K562 (cell line): ENCODE data around the gene NRSN2. TPM values are rescaled to one million over a fixed set of nuclear protein-coding genes. Genes with fewer than 3 reads are reported as not detected.

Experiments used
- BCOR ChIP-seq: fragments of 450-650 bp; IDR thresholded peaks from 2 replicates; pipeline ENCODE4 v1.6.1; 2016
- CBFA2T2 ChIP-seq: fragments of 450-650 bp; conservative IDR thresholded peaks from 2 replicates; pipeline ENCODE4 v1.6.1; 2017; ENCODE audit warnings: mild to moderate bottlenecking
- CREBBP ChIP-seq: IDR thresholded peaks from one replicate; pipeline ENCODE4 v1.6.1; 2012; ENCODE audit warnings: low read depth, mild to moderate bottlenecking, control low read depth, inconsistent platforms, low read length
- DPF2 ChIP-seq: fragments of 450-650 bp; IDR thresholded peaks from 2 replicates; pipeline ENCODE4 v1.6.1; 2016
- JUN ChIP-seq, 2 experiments: sonication (generic) in 1 of 2; formaldehyde crosslinking in 1 of 2; IDR thresholded peaks; 2 replicates each; pipeline versions ENCODE4 v1.6.1 to v1.8.0; 2012 to 2022; ENCODE audit warnings: borderline replicate concordance in 2 of 2, mild to moderate bottlenecking in 2 of 2, improper control_type of control experiment in 1 of 2, low read depth in 1 of 2, low read length in 1 of 2, missing genetic modification reagents in 1 of 2
- MED1 ChIP-seq: sonication (generic); formaldehyde crosslinking; IDR thresholded peaks from 2 replicates; pipeline ENCODE4 v1.8.1; 2023; ENCODE audit warnings: missing genetic modification reagents, borderline replicate concordance
- NFE2L1 ChIP-seq: fragments of 450-650 bp; IDR thresholded peaks from 2 replicates; pipeline ENCODE4 v1.6.1; 2016; ENCODE audit warnings: missing genetic modification characterization, low read depth, mild to moderate bottlenecking, missing compliant biosample characterization, moderate library complexity, borderline replicate concordance
- NFXL1 ChIP-seq: fragments of 450-650 bp; formaldehyde crosslinking; IDR thresholded peaks from 2 replicates; pipeline ENCODE4 v1.4.0; 2021; ENCODE audit warnings: mild to moderate bottlenecking
- OTX1 ChIP-seq: fragments of 450-650 bp; formaldehyde crosslinking; IDR thresholded peaks from 2 replicates; pipeline ENCODE4 v1.4.0; 2022; ENCODE audit warnings: mild to moderate bottlenecking
- PHF20 ChIP-seq: fragments of 450-650 bp; IDR thresholded peaks from 2 replicates; pipeline ENCODE4 v1.6.1; 2018; ENCODE audit not compliant: partially characterized antibody
- POLR2B ChIP-seq: fragments of 450-650 bp; IDR thresholded peaks from 2 replicates; pipeline ENCODE4 v1.6.1; 2018; ENCODE audit warnings: low read depth; ENCODE audit not compliant: partially characterized antibody
- RBFOX2 ChIP-seq: fragments of 200-400 bp; formaldehyde crosslinking; IDR thresholded peaks from 2 replicates; pipeline ENCODE4 v1.6.1; 2017; ENCODE audit warnings: low read depth, mild to moderate bottlenecking, low read length, moderate library complexity
- SMAD1 ChIP-seq: fragments of 150-350 bp; IDR thresholded peaks from 2 replicates; pipeline ENCODE4 v1.6.1; 2014; ENCODE audit warnings: low read length, low read depth; ENCODE audit not compliant: partially characterized antibody
- SMARCA4 ChIP-seq: fragments of 450-650 bp; IDR thresholded peaks from 2 replicates; pipeline ENCODE4 v1.6.1; 2016
- STAG1 ChIP-seq: sonication (generic); formaldehyde crosslinking; IDR thresholded peaks from 2 replicates; pipeline ENCODE4 v1.5.0; 2020; ENCODE audit warnings: missing genetic modification reagents, borderline replicate concordance
- TGIF2 ChIP-seq: sonication (generic); formaldehyde crosslinking; IDR thresholded peaks from 2 replicates; pipeline ENCODE4 v1.8.1; 2022; ENCODE audit warnings: mild to moderate bottlenecking, missing genetic modification reagents, moderate library complexity
- TSC22D4 ChIP-seq: fragments of 450-650 bp; IDR thresholded peaks from 2 replicates; pipeline ENCODE4 v1.6.1; 2016; ENCODE audit warnings: missing genetic modification characterization, missing biosample characterization, control low read depth
- ZC3H8 ChIP-seq: fragments of 450-650 bp; IDR thresholded peaks from 2 replicates; pipeline ENCODE4 v1.6.1; 2017
- ZFPM2 ChIP-seq: fragments of 250-450 bp; sonication (Bioruptor Pico); IDR thresholded peaks from 2 replicates; pipeline ENCODE4 v1.5.1; 2022; ENCODE audit warnings: mild to moderate bottlenecking
- ZNF3 ChIP-seq: fragments of 250-450 bp; sonication (Bioruptor Pico); IDR thresholded peaks from 2 replicates; pipeline ENCODE4 v1.5.0; 2021; ENCODE audit warnings: mild to moderate bottlenecking, moderate library complexity
- polyA plus RNA-seq, 8 experiments: library from polyadenylated mRNA; depleted of rRNA in 4 of 8; stranded (reverse) in 5 of 8; unstranded in 3 of 8; fragments of >200 nt; fragmentation: Nextera tagmentation in 2 of 8; fragmentation: Illumina TruSeq in 1 of 8; extraction: Ambion mirVana in 2 of 8; extraction: Trizol in 1 of 8; gene quantifications; 2 replicates each; pipeline versions ENCODE4 v1.2.1 to v1.2.3, GENCODE V29; 2011 to 2014; ENCODE audit warnings: inconsistent platforms in 1 of 8, missing spikeins in 1 of 8
- total RNA-seq, 7 experiments: library from RNA; depleted of rRNA in 6 of 7; stranded (reverse); fragments of >200 nt in 6 of 7; fragmentation: Illumina TruSeq in 2 of 7; extraction: Trizol in 2 of 7; gene quantifications; 2 replicates each; pipeline versions ENCODE4 v1.2.1 to v1.2.3, GENCODE V29; 2011 to 2021; ENCODE audit warnings: low replicate concordance in 1 of 7
- TF ChIP-seq, protein P1 (sequence below): fragments of 450-650 bp; formaldehyde crosslinking; IDR thresholded peaks from 2 replicates; pipeline ENCODE4 v1.4.0; 2022; ENCODE audit warnings: missing genetic modification characterization
- TF ChIP-seq, protein P2 (sequence below): sonication (generic); formaldehyde crosslinking; IDR thresholded peaks from 2 replicates; pipeline ENCODE4 v1.8.1; 2023; ENCODE audit warnings: mild to moderate bottlenecking, missing genetic modification reagents
- TF ChIP-seq, protein P3 (sequence below): fragments of 450-650 bp; formaldehyde crosslinking; conservative IDR thresholded peaks from 2 replicates; pipeline ENCODE4 v1.4.0; 2022; ENCODE audit warnings: mild to moderate bottlenecking, missing genetic modification characterization

Gene NRSN2
- total and polyA plus RNA-seq, 9 of the 15 experiments (the other 6 are each of a cell fraction or from before 2014, with no cell fraction given): 7.5 to 29.7 (median 11.1) TPM

DNA sequence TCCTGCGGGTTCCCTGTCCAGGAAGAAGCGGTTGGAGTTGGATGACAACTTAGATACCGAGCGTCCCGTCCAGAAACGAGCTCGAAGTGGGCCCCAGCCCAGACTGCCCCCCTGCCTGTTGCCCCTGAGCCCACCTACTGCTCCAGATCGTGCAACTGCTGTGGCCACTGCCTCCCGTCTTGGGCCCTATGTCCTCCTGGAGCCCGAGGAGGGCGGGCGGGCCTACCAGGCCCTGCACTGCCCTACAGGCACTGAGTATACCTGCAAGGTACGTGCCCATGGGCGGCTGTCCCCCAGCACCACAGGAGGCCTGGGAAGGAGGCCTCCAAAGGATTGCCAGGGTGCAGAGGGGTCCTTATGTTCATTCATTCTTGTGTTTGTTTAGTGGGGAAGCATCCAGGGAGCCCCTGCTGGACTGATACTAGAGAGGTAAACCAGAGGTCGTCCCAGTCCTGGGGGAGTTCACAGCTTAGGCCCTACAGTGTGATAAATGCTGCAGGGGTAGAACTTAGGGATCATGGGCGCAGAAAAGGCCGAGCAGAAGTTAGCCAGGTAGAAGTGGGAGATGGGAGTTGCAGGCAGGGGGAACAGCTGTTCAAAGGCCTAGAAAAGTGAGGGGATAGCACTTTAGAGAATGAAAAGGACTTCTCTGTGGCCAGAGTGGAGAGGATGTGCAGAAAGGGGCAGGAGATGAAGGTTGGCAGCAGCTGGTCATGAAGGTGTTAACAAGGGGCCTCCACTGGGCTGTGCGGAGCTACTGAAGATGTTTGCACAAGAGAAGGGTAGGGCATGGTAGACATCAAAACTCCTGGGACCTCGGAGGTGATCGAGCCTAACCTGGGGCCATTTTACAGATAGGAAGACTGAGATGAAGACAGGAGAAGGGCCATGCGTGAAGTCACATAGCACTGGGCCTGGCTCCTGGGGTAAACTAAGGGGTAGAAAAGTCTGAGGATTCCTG is 41.4 kb downstream of the NRSN2 start (continued):
- TF ChIP-seq, protein P1, sequence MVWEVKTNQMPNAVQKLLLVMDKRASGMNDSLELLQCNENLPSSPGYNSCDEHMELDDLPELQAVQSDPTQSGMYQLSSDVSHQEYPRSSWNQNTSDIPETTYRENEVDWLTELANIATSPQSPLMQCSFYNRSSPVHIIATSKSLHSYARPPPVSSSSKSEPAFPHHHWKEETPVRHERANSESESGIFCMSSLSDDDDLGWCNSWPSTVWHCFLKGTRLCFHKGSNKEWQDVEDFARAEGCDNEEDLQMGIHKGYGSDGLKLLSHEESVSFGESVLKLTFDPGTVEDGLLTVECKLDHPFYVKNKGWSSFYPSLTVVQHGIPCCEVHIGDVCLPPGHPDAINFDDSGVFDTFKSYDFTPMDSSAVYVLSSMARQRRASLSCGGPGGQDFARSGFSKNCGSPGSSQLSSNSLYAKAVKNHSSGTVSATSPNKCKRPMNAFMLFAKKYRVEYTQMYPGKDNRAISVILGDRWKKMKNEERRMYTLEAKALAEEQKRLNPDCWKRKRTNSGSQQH (CRISPR knock-in tag): peak; percentile 88; the same call in 1 of the 2 replicates
- peak; percentile 86 for TF ChIP-seq RBFOX2
- TF ChIP-seq TGIF2: no peak
- TF ChIP-seq ZNF3 (CRISPR knock-in tag): 0 out of 2 replicates have a peak, but pooled peaks have one; percentile 29
- 0 out of 2 replicates have a peak, but pooled peaks have one; percentile 25 for TF ChIP-seq BCOR
- TF ChIP-seq ZC3H8: no peak
- no peak for TF ChIP-seq MED1 (CRISPR knock-in tag)
- no peak for TF ChIP-seq NFXL1 (CRISPR knock-in tag)
- TF ChIP-seq ZFPM2 (CRISPR knock-in tag): no peak
- no peak for TF ChIP-seq STAG1
- no peak for TF ChIP-seq NFE2L1 (tag)
- TF ChIP-seq, protein P2, sequence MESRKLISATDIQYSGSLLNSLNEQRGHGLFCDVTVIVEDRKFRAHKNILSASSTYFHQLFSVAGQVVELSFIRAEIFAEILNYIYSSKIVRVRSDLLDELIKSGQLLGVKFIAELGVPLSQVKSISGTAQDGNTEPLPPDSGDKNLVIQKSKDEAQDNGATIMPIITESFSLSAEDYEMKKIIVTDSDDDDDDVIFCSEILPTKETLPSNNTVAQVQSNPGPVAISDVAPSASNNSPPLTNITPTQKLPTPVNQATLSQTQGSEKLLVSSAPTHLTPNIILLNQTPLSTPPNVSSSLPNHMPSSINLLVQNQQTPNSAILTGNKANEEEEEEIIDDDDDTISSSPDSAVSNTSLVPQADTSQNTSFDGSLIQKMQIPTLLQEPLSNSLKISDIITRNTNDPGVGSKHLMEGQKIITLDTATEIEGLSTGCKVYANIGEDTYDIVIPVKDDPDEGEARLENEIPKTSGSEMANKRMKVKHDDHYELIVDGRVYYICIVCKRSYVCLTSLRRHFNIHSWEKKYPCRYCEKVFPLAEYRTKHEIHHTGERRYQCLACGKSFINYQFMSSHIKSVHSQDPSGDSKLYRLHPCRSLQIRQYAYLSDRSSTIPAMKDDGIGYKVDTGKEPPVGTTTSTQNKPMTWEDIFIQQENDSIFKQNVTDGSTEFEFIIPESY (CRISPR knock-in tag): no peak
- no peak for TF ChIP-seq SMARCA4
- TF ChIP-seq PHF20: no peak
- no peak for TF ChIP-seq CBFA2T2
- no peak for TF ChIP-seq SMAD1
- TF ChIP-seq CREBBP: no peak
- TF ChIP-seq JUN (IDR thresholded peaks at IDR 0.05; ENCODE audit: borderline replicate concordance, low read depth, low read length): no peak
- no peak for TF ChIP-seq JUN (CRISPR knock-in tag; IDR thresholded peaks at IDR 0.05; ENCODE audit: borderline replicate concordance)
- peak; percentile 53 for TF ChIP-seq POLR2B
- TF ChIP-seq, protein P3, sequence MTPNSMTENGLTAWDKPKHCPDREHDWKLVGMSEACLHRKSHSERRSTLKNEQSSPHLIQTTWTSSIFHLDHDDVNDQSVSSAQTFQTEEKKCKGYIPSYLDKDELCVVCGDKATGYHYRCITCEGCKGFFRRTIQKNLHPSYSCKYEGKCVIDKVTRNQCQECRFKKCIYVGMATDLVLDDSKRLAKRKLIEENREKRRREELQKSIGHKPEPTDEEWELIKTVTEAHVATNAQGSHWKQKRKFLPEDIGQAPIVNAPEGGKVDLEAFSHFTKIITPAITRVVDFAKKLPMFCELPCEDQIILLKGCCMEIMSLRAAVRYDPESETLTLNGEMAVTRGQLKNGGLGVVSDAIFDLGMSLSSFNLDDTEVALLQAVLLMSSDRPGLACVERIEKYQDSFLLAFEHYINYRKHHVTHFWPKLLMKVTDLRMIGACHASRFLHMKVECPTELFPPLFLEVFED (CRISPR knock-in tag): peak; percentile 80
- no peak for TF ChIP-seq DPF2
- no peak for TF ChIP-seq TSC22D4 (tag)
- peak; percentile 75; the same call in 1 of the 2 replicates for TF ChIP-seq OTX1 (CRISPR knock-in tag)
